GM23248 (cell line): ENCODE results near the gene XPNPEP1.

Experiments
- EZH2 ChIP-seq: fragments of 200-600 bp; sonication (generic); IDR thresholded peaks from 2 replicates; pipeline ENCODE4 v1.6.1; 2018; ENCODE audit warnings: antibody characterized with exemption, mild to moderate bottlenecking; ENCODE audit not compliant: insufficient read depth, poor library complexity, severe bottlenecking
- EZH2phosphoT487 ChIP-seq: fragments of 200-600 bp; sonication (generic); IDR thresholded peaks from 2 replicates; pipeline ENCODE4 v1.6.1; 2018; ENCODE audit warnings: antibody characterized with exemption, moderate library complexity, mild to moderate bottlenecking, low read depth; ENCODE audit not compliant: insufficient read depth

DNA sequence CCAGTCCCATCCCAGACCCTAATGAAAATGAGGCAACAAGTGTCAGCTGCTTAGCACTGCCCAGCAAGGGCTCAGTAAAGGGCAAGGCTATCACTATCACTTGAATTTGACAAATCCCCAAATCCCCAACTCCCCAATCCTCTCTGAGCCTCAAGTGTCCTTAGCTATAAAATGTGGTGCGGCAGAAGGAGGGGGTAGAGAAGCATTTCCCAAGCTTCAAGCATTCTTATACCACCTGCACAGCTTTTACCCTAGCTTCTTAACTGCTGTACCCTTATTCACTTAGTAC lies 41.6 kb downstream of the XPNPEP1 start:
- TF ChIP-seq EZH2: no peak
- TF ChIP-seq EZH2phosphoT487: no peak
